PFSK-1 (cell line): ENCODE data around the gene APOL4.

Source experiments
- FOXP2 ChIP-seq: optimal IDR thresholded peaks from 2 replicates; pipeline ENCODE3; 2011; ENCODE audit warnings: borderline replicate concordance, control low read depth, inconsistent platforms; ENCODE audit not compliant: insufficient read depth; ENCODE audit errors: extremely low read length, extremely low read depth
- POLR2AphosphoS5 ChIP-seq: IDR thresholded peaks from 2 replicates; pipeline ENCODE4 v1.6.1; 2012; ENCODE audit warnings: low read depth, mild to moderate bottlenecking, control low read depth, low read length, moderate library complexity
- SIN3A ChIP-seq: IDR thresholded peaks from 2 replicates; pipeline ENCODE4 v1.6.1; 2012; ENCODE audit warnings: mild to moderate bottlenecking, low read length, moderate library complexity, borderline replicate concordance; ENCODE audit not compliant: insufficient read depth
- TAF1 ChIP-seq: IDR thresholded peaks from 2 replicates; pipeline ENCODE4 v1.6.1; 2012; ENCODE audit warnings: low read length, control low read depth, borderline replicate concordance; ENCODE audit not compliant: insufficient read depth
- TF ChIP-seq, protein P1 (sequence below), 2 experiments: IDR thresholded peaks; 2 replicates each; pipeline versions ENCODE4 v1.6.1 to v1.8.0; 2011 to 2012; ENCODE audit warnings: low read depth in 2 of 2, low read length in 2 of 2, control low read depth in 1 of 2, inconsistent platforms in 1 of 2, mild to moderate bottlenecking in 1 of 2, moderate library complexity in 1 of 2; ENCODE audit not compliant: insufficient read depth in 1 of 2

The APOL4 gene

DNA sequence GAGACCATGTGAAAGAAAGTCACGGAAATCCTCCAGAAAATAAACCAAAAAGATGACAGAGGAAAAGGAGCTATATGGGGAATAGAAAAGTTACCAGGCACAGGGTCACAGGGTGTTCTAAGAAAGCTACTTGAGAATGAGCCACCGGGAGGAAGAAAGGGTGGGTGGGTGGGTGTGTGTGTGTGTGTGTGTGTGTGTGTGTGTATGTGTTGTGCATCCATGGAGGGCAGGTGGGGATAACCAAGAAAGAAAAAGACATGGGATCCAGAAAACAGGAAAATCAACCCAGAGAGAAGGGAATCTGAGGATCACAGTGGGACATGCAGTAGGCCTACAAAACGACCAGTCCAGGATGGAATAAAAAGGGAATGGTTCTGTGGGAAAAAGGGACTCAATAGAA is 34.0 kb upstream of the APOL4 start:
- TF ChIP-seq SIN3A: no peak
- TF ChIP-seq, protein P1, sequence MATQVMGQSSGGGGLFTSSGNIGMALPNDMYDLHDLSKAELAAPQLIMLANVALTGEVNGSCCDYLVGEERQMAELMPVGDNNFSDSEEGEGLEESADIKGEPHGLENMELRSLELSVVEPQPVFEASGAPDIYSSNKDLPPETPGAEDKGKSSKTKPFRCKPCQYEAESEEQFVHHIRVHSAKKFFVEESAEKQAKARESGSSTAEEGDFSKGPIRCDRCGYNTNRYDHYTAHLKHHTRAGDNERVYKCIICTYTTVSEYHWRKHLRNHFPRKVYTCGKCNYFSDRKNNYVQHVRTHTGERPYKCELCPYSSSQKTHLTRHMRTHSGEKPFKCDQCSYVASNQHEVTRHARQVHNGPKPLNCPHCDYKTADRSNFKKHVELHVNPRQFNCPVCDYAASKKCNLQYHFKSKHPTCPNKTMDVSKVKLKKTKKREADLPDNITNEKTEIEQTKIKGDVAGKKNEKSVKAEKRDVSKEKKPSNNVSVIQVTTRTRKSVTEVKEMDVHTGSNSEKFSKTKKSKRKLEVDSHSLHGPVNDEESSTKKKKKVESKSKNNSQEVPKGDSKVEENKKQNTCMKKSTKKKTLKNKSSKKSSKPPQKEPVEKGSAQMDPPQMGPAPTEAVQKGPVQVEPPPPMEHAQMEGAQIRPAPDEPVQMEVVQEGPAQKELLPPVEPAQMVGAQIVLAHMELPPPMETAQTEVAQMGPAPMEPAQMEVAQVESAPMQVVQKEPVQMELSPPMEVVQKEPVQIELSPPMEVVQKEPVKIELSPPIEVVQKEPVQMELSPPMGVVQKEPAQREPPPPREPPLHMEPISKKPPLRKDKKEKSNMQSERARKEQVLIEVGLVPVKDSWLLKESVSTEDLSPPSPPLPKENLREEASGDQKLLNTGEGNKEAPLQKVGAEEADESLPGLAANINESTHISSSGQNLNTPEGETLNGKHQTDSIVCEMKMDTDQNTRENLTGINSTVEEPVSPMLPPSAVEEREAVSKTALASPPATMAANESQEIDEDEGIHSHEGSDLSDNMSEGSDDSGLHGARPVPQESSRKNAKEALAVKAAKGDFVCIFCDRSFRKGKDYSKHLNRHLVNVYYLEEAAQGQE (IDR thresholded peaks at IDR 0.05; ENCODE audit: insufficient read depth in 1 of 2, low read depth in 2 of 2, low read length in 2 of 2): no peak
- TF ChIP-seq TAF1: no peak
- no peak for TF ChIP-seq FOXP2
- no peak for TF ChIP-seq POLR2AphosphoS5

DNA sequence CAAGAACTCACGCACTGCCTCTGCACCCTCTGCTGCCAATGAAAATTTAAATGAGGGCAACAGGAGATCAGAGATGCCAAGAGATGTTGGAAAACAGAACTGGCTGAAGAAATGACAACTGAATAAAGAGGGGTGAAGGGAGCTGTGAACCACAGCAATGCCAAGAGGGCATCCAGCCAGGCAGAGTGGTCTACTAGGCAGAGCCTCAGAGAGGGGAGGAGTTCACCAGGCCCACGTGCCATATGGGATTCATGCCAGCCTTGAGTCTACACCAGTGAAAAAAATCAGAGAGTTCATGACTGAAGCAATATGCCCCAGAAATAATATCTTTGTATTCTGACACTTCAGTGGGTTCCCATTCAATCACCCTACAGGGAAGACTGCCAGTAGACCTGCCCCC is 33.3 kb upstream of the APOL4 start:
- TF ChIP-seq TAF1 (no peak), SIN3A (no peak), POLR2AphosphoS5 (no peak), FOXP2 (no peak)
- TF ChIP-seq, protein P1 (IDR thresholded peaks at IDR 0.05; ENCODE audit: insufficient read depth in 1 of 2, low read depth in 2 of 2, low read length in 2 of 2): no peak

DNA sequence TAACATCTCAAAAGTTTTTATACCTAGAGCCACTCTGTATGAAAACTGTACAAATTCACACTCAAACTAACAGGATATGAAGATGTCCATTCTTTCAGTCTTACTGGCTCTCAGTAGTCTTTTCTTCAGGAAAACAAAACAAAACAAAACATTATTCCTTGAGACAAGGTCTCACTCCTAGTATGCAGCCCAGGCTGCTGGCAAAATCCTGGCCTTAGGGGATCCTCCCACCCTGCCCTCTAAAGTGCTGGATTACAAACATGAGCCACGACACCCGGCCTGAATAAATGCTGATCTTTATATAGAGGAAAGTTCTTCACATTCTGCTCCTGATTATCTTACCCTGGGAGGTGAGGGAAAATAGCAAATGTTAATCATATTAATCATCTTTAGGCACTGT is 32.6 kb upstream of the APOL4 start:
- no peak for TF ChIP-seq SIN3A

DNA sequence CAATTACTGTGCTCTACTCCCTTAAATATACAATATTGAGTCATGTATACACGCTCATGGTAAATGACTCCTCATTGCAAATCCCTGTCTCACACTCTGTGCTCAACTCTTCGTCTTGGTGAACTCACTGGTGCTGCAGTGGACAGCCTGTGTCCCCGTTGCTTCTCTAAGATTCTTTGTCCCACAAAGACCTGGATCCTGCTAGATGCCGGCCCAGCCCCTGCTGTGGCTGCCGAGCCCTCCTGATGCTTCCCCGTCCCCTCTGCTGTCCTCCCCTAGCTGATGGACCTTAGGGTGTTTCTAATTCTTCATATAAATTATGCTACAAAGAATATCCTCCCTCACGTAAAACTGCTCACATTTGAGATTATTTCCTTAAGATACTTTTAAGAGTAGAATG is 32.2 kb upstream of the APOL4 start:
- TF ChIP-seq FOXP2: no peak
- TF ChIP-seq TAF1: no peak
- no peak for TF ChIP-seq SIN3A
- TF ChIP-seq, protein P1 (IDR thresholded peaks at IDR 0.05; ENCODE audit: insufficient read depth in 1 of 2, low read depth in 2 of 2, low read length in 2 of 2): no peak
- TF ChIP-seq POLR2AphosphoS5: no peak

DNA sequence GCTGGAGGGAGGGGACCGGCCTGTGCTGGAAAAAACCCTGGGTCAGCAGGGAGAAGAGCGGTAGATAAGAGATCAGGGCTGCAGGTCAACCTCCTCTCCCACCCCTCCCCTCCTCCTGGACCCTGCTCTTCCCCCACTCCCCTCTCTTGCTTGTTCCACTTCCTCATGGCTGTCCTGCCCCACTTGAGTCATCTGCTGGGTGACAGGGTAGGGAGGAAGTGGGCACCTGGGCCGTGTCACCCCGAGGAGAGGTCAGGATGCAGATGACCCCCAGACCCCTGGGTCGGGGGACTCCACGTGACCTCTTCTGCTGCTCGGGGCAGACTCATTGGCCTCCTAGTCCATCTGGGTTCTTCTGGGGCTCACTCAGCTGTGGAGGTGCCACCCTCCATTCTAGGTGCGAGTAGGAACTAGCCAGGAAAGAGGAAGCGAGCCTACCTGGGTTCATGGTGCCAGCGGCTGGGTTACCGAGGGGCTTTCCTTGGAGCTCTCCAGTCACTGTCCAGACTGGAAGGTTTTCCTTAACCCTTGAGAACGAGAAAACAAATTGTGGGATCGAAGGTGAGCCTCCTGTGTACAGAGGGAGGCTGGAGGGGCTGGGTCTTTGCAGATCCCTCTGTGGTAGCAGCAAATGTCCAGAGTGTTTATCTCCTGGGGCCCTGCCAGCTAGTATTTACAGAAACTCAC is 31.2 kb upstream of the APOL4 start:
- TF ChIP-seq SIN3A (no peak), POLR2AphosphoS5 (no peak), TAF1 (no peak), FOXP2 (no peak)
- TF ChIP-seq, protein P1 (IDR thresholded peaks at IDR 0.05; ENCODE audit: insufficient read depth in 1 of 2, low read depth in 2 of 2, low read length in 2 of 2): no peak
